Hepatocyte (in vitro differentiated cells): ENCODE measurements around the gene NEB. TPM values are rescaled to one million over a fixed set of nuclear protein-coding genes. Genes with fewer than 3 reads are reported as not detected.

ENCODE experiments used
- DNase-seq: peaks from one replicate; pipeline ENCODE4 v3.0.0-alpha.2; 2016; ENCODE audit warnings: low spot score
- H2AFZ ChIP-seq: fragments of 200-600 bp; sonication (generic); 2 replicates; pipeline ENCODE4 v1.6.0; 2016; ENCODE audit warnings: antibody characterized with exemption, mild to moderate bottlenecking
- H3K27ac ChIP-seq: fragments of 200-600 bp; sonication (generic); 2 replicates; pipeline ENCODE4 v1.5.1; 2016; ENCODE audit warnings: mild to moderate bottlenecking
- H3K27me3 ChIP-seq: fragments of 200-600 bp; sonication (generic); 2 replicates; pipeline ENCODE4 v1.6.1; 2016
- H3K36me3 ChIP-seq: fragments of 200-600 bp; sonication (generic); replicated peaks from 2 replicates; pipeline ENCODE4 v1.5.1; 2016; ENCODE audit warnings: low read depth; ENCODE audit not compliant: insufficient read depth
- H3K4me1 ChIP-seq: fragments of 200-600 bp; sonication (generic); 2 replicates; pipeline ENCODE4 v1.5.1; 2016; ENCODE audit warnings: mild to moderate bottlenecking, moderate library complexity; ENCODE audit not compliant: insufficient read depth
- H3K4me2 ChIP-seq: fragments of 200-600 bp; sonication (generic); 2 replicates; pipeline ENCODE4 v1.6.0; 2016
- H3K4me3 ChIP-seq: fragments of 200-600 bp; sonication (generic); 2 replicates; pipeline ENCODE4 v1.5.1; 2016; ENCODE audit warnings: mild to moderate bottlenecking
- H3K79me2 ChIP-seq: fragments of 200-600 bp; sonication (generic); 2 replicates; pipeline ENCODE4 v1.6.0; 2017; ENCODE audit warnings: mild to moderate bottlenecking
- H3K9me2 ChIP-seq: fragments of 200-600 bp; sonication (generic); replicated peaks from 2 replicates; pipeline ENCODE4 v1.6.0; 2017; ENCODE audit warnings: mild to moderate bottlenecking; ENCODE audit not compliant: insufficient read depth
- H3K9me3 ChIP-seq: fragments of 200-600 bp; sonication (generic); 2 replicates; pipeline ENCODE4 v1.5.1; 2016; ENCODE audit warnings: low read depth, mild to moderate bottlenecking
- H4K20me1 ChIP-seq: fragments of 200-600 bp; sonication (generic); 2 replicates; pipeline ENCODE4 v1.6.0; 2016; ENCODE audit warnings: mild to moderate bottlenecking; ENCODE audit not compliant: insufficient read depth, poor library complexity, severe bottlenecking
- EZH2 ChIP-seq: fragments of 200-600 bp; sonication (generic); IDR thresholded peaks from 2 replicates; pipeline ENCODE4 v1.6.1; 2016; ENCODE audit warnings: antibody characterized with exemption, mild to moderate bottlenecking, borderline replicate concordance
- EZH2phosphoT487 ChIP-seq: fragments of 200-600 bp; sonication (generic); IDR thresholded peaks from one replicate; pipeline ENCODE4 v1.6.1; 2018; ENCODE audit warnings: antibody characterized with exemption, mild to moderate bottlenecking, low read depth, moderate library complexity; ENCODE audit not compliant: unreplicated experiment, severe bottlenecking
- WGBS: methylation state at CpG from one replicate; pipeline ENCODE4 v1.1.6; 2016; ENCODE audit warnings: low lambda C conversion rate; ENCODE audit errors: missing lambda C conversion rate; 5-methylcytosine and 5-hydroxymethylcytosine counted together
- polyA plus RNA-seq: library from polyadenylated mRNA; unstranded; fragments of >200 nt; fragmentation: Nextera tagmentation; extraction: Ambion mirVana; gene quantifications from 2 replicates; pipeline ENCODE4 v1.2.1, GENCODE V29; 2016
- total RNA-seq: library from RNA; depleted of rRNA; stranded (reverse); fragments of >200 nt; gene quantifications from 2 replicates; pipeline ENCODE4 v1.2.3, GENCODE V29; 2014
- TF ChIP-seq, protein P1 (sequence below): fragments of 200-600 bp; sonication (generic); IDR thresholded peaks from 2 replicates; pipeline ENCODE4 v1.5.1; 2016; ENCODE audit warnings: antibody characterized with exemption, mild to moderate bottlenecking; ENCODE audit not compliant: poor library complexity

The NEB gene
- total and polyA plus RNA-seq, 2 experiments from 2014 or later, result 0.75 to 2.2 TPM

- no peaks in the 10 kb centered on the region for H3K36me3 ChIP-seq
- no peak overlapping the region for H3K4me2 ChIP-seq
- no peak overlapping the region for H3K27ac ChIP-seq
- 53% methylated on average over 6 of the region's 6 CpGs for WGBS
- DNase-seq, result no peak
- no peaks in the 10 kb centered on the region for H3K27me3 ChIP-seq
- no peaks in the 10 kb centered on the region for H3K4me1 ChIP-seq
- no peak overlapping the region for H3K4me3 ChIP-seq
- H3K79me2 ChIP-seq, result no peaks in the 10 kb centered on the region
- H4K20me1 ChIP-seq, result no peaks in the 10 kb centered on the region
- H3K9me2 ChIP-seq, result no peaks in the 10 kb centered on the region
- TF ChIP-seq EZH2, result no peak
- TF ChIP-seq EZH2phosphoT487, result no peak
- TF ChIP-seq, protein P1, sequence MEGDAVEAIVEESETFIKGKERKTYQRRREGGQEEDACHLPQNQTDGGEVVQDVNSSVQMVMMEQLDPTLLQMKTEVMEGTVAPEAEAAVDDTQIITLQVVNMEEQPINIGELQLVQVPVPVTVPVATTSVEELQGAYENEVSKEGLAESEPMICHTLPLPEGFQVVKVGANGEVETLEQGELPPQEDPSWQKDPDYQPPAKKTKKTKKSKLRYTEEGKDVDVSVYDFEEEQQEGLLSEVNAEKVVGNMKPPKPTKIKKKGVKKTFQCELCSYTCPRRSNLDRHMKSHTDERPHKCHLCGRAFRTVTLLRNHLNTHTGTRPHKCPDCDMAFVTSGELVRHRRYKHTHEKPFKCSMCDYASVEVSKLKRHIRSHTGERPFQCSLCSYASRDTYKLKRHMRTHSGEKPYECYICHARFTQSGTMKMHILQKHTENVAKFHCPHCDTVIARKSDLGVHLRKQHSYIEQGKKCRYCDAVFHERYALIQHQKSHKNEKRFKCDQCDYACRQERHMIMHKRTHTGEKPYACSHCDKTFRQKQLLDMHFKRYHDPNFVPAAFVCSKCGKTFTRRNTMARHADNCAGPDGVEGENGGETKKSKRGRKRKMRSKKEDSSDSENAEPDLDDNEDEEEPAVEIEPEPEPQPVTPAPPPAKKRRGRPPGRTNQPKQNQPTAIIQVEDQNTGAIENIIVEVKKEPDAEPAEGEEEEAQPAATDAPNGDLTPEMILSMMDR, result no peak
- no peak overlapping the region for H2AFZ ChIP-seq
- H3K9me3 ChIP-seq, result no peaks in the 10 kb centered on the region
Observed at GRCh38 chr2:151669585-151670081, 64.6 kb downstream of the NEB start.

GRCh38 chr2:151668737-151669136 is 65.5 kb downstream of the NEB start:
- no peak overlapping the region for H3K27ac ChIP-seq
- no peak overlapping the region for H2AFZ ChIP-seq
- no peaks in the 10 kb centered on the region for H3K9me3 ChIP-seq
- no peak for DNase-seq
- H3K27me3 ChIP-seq, result no peaks in the 10 kb centered on the region
- H4K20me1 ChIP-seq, result no peaks in the 10 kb centered on the region
- H3K4me2 ChIP-seq, result no peak overlapping the region
- no peaks in the 10 kb centered on the region for H3K4me1 ChIP-seq
- H3K4me3 ChIP-seq, result no peak overlapping the region
- TF ChIP-seq EZH2phosphoT487 (no peak), EZH2 (no peak)
- TF ChIP-seq, protein P1, result no peak
- no peaks in the 10 kb centered on the region for H3K9me2 ChIP-seq
- WGBS, result 98% methylated on average over 5 of the region's 5 CpGs
- H3K36me3 ChIP-seq, result no peaks in the 10 kb centered on the region
- H3K79me2 ChIP-seq, result no peaks in the 10 kb centered on the region

DNA sequence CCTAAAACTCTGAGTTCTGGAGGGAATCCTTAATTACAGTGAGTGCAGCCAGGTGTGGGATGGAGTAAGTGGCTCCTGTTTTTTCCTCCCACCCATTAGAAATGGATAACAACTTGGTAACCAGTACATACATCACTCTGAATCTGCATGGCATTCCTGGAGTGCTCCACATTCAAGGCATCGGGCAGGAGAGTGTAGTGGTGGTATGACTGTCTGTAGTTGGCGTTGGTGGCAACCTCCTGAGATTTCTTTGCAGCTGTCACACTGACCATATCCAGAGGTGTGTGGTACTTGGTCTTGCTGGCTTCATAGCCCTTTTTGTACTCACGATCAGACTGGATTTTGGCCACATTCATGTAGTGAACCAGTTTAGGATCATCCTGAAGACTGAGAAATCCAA is 68.3 kb downstream of the NEB start:
- no peaks in the 10 kb centered on the region for H3K79me2 ChIP-seq
- DNase-seq, result no peak
- H2AFZ ChIP-seq, result no peak overlapping the region
- no peaks in the 10 kb centered on the region for H3K9me2 ChIP-seq
- no peaks in the 10 kb centered on the region for H3K4me1 ChIP-seq
- H3K27me3 ChIP-seq, result no peaks in the 10 kb centered on the region
- no peaks in the 10 kb centered on the region for H3K9me3 ChIP-seq
- H3K36me3 ChIP-seq, result no peaks in the 10 kb centered on the region
- no peak overlapping the region for H3K4me2 ChIP-seq
- no peak overlapping the region for H3K27ac ChIP-seq
- no peak overlapping the region for H3K4me3 ChIP-seq
- H4K20me1 ChIP-seq, result no peaks in the 10 kb centered on the region
- WGBS, result 88% methylated on average over 3 of the region's 3 CpGs
- no peak for TF ChIP-seq EZH2
- TF ChIP-seq, protein P1, result no peak
- TF ChIP-seq EZH2phosphoT487, result no peak

DNA sequence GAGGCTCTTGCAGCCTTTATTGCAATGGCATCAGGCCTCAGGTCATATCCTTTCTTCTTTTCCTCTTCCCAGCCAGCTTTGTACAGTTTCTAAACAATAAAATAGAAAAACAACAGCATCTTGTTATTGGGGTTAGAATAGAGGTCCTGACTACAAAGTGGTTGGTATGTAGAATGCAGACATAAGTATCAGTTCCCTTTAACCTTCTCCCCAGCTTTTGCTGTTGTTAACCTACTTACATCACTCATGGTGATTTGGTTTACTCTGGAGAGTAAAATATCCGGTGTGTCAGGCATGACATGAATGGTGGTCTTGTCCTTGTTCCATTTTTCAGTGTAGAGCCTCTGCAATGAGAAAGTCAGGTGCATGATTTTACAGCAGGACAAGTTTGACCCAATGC is 69.8 kb downstream of the NEB start:
- Histone ChIP-seq H3K27me3 (no peaks in the 10 kb centered on the region), H3K79me2 (no peaks in the 10 kb centered on the region), H4K20me1 (no peaks in the 10 kb centered on the region), H3K4me1 (no peaks in the 10 kb centered on the region), H3K4me3 (no peak overlapping the region), H3K4me2 (no peak overlapping the region), H3K36me3 (no peaks in the 10 kb centered on the region), H2AFZ (no peak overlapping the region), H3K27ac (no peak overlapping the region), H3K9me2 (no peaks in the 10 kb centered on the region), H3K9me3 (no peaks in the 10 kb centered on the region)
- 93% methylated on average over 1 of the region's 1 CpG for WGBS
- TF ChIP-seq EZH2phosphoT487 (no peak), EZH2 (no peak)
- TF ChIP-seq, protein P1, result no peak
- no peak for DNase-seq
